OCI-LY7 (cell line): ENCODE measurements around the gene CTU2. TPM values are rescaled to one million over a fixed set of nuclear protein-coding genes. Genes with fewer than 3 reads are reported as not detected.
A peak's percentile ranks its signal among the peaks of the same experiment; 100 is the strongest.

Experiments used
- BruUV-seq: library from RNA; stranded (reverse); fragments of 400-500 nt; replicated peaks from 2 replicates; lab custom pipeline; 2021; lab: Mats Ljungman, UMichigan
- CTCF ChIA-PET: fragments of 300-600 bp; sonication (Branson Sonifier 250); formaldehyde crosslinking; loops from one replicate; lab custom pipeline; 2022; ENCODE audit warnings: antibody characterized with exemption; ENCODE audit not compliant: unreplicated experiment; lab: Charles Lee
- POLR2A ChIA-PET: fragments of 300-600 bp; sonication (Branson Sonifier 250); formaldehyde crosslinking; loops from one replicate; lab custom pipeline; 2022; ENCODE audit warnings: antibody characterized with exemption; lab: Charles Lee
- DNase-seq: peaks from one replicate; pipeline ENCODE4 v3.0.0-alpha.2; 2015; ENCODE audit warnings: low spot score
- H2AFZ ChIP-seq: fragments of 200-600 bp; sonication (generic), shearing (Covaris generic); 2 replicates; pipeline ENCODE4 v1.6.1; 2014; ENCODE audit warnings: mild to moderate bottlenecking, antibody characterized with exemption, low read length, moderate library complexity
- H3K27ac ChIP-seq: fragments of 200-600 bp; sonication (generic); 2 replicates; pipeline ENCODE4 v1.5.1; 2014; ENCODE audit warnings: mixed run types, low read depth, mild to moderate bottlenecking, moderate library complexity, low read length, inconsistent platforms; ENCODE audit not compliant: poor library complexity, severe bottlenecking
- H3K36me3 ChIP-seq: fragments of 200-600 bp; sonication (generic); 2 replicates; pipeline ENCODE4 v1.6.1; 2014; ENCODE audit warnings: mild to moderate bottlenecking, antibody characterized with exemption, low read length, moderate library complexity, mixed read lengths; ENCODE audit not compliant: insufficient read depth
- H3K4me1 ChIP-seq: fragments of 200-600 bp; sonication (generic); 2 replicates; pipeline ENCODE4 v1.5.1; 2014; ENCODE audit warnings: mild to moderate bottlenecking, low read length; ENCODE audit not compliant: insufficient read depth, poor library complexity, severe bottlenecking
- H3K4me2 ChIP-seq: fragments of 200-600 bp; sonication (generic); 2 replicates; pipeline ENCODE4 v1.6.1; 2014; ENCODE audit warnings: mild to moderate bottlenecking, low read length
- H3K4me3 ChIP-seq: fragments of 200-600 bp; sonication (generic); 2 replicates; pipeline ENCODE4 v1.5.1; 2014; ENCODE audit warnings: mild to moderate bottlenecking, low read depth, low read length; ENCODE audit not compliant: poor library complexity, severe bottlenecking
- H3K79me2 ChIP-seq: fragments of 200-600 bp; sonication (generic); 2 replicates; pipeline ENCODE4 v1.6.1; 2016; ENCODE audit warnings: low read depth, mild to moderate bottlenecking, low read length, moderate library complexity, mixed read lengths; ENCODE audit not compliant: insufficient read depth
- H3K9me2 ChIP-seq: fragments of 200-600 bp; sonication (generic); 2 replicates; pipeline ENCODE4 v1.6.1; 2016; ENCODE audit warnings: mild to moderate bottlenecking, low read length, mixed read lengths; ENCODE audit not compliant: insufficient read depth
- H3K9me3 ChIP-seq: fragments of 200-600 bp; sonication (generic); 2 replicates; pipeline ENCODE4 v1.6.1; 2014; ENCODE audit warnings: mild to moderate bottlenecking, mixed run types, low read length, mixed read lengths
- H4K20me1 ChIP-seq: fragments of 200-600 bp; sonication (generic); 2 replicates; pipeline ENCODE4 v1.6.1; 2014; ENCODE audit warnings: mild to moderate bottlenecking, antibody characterized with exemption, low read length, moderate library complexity, mixed read lengths; ENCODE audit not compliant: insufficient read depth
- CTCF ChIP-seq: fragments of 200-600 bp; sonication (generic); conservative IDR thresholded peaks from 2 replicates; pipeline ENCODE4 v1.5.1; 2014; ENCODE audit warnings: mild to moderate bottlenecking, antibody characterized with exemption, low read length, moderate library complexity, mixed read lengths
- EZH2phosphoT487 ChIP-seq: fragments of 200-600 bp; sonication (generic); IDR thresholded peaks from 2 replicates; pipeline ENCODE4 v1.6.1; 2018; ENCODE audit warnings: low read depth, borderline replicate concordance, mild to moderate bottlenecking, mixed run types, antibody characterized with exemption, low read length, moderate library complexity, mixed read lengths
- intact Hi-C: fragments of 100-400 bp; cut with micrococcal nuclease; formaldehyde crosslinking; loops from one replicate; pipeline ENCODE4 v1.10.0; 2022; ENCODE audit not compliant: unreplicated experiment
- total RNA-seq, 2 experiments: library from RNA; depleted of rRNA in 1 of 2; stranded (reverse); fragments of >200 nt in 1 of 2; shearing (Covaris generic) in 1 of 2; gene quantifications; 2 replicates each; pipeline ENCODE4 v1.2.3, GENCODE V29; 2014 to 2022

CTU2 gene
- total RNA-seq, 2 experiments from 2014 or later: 21.9 to 24.4 TPM

- TF ChIP-seq EZH2phosphoT487 (no peak), CTCF (no peak)
- Histone ChIP-seq H3K27ac (peak overlapping the region; percentile 56), H3K4me2 (peak overlapping the region; percentile 83), H2AFZ (peak overlapping the region; percentile 13; the same call in 1 of the 2 replicates), H3K9me3 (no peaks in the 10 kb centered on the region), H4K20me1 (no peaks in the 10 kb centered on the region), H3K4me3 (peak overlapping the region; percentile 86), H3K36me3 (peaks cover 19% of the 10 kb centered on the region; the same call in 1 of the 2 replicates), H3K4me1 (peaks cover 31% of the 10 kb centered on the region), H3K79me2 (peaks cover 37% of the 10 kb centered on the region; the same call in 1 of the 2 replicates), H3K9me2 (no peaks in the 10 kb centered on the region)
- TSS peak; percentile 75 for BruUV-seq
- intact Hi-C loops: loop anchor here (5.0 to 10.0 kb wide), 3 partner anchors 120 to 208 kb away; partner anchors contain the start of genes CDT1 and ZFPM1
- ChIA-PET POLR2A (interaction anchor here (0.7 to 1.0 kb wide), 2 partner anchors 10 to 1176 kb away, joined by 3 to 9 read pairs; no protein-coding TSS in a partner anchor), CTCF (no interaction called here)
- DNase-seq: peak; percentile 32
These were observed 44.0 kb upstream of the CTU2 start for GRCh38 chr16:88662222-88662842.

GRCh38 chr16:88662843-88663606 lies 43.3 kb upstream of the CTU2 start, which contains the start of gene MVD:
Gene MVD, minus strand, starts transcription at chr16:88663091. Its CDS starts 11 bp downstream, at chr16:88663080.
- peak; percentile 99 for DNase-seq
- Histone ChIP-seq H4K20me1 (no peaks in the 10 kb centered on the region), H3K27ac (peak within 1 kb of the TSS; percentile 88), H3K36me3 (peaks cover 12% of the 10 kb centered on the region; the same call in 1 of the 2 replicates), H2AFZ (peak within 1 kb of the TSS; percentile 13; the same call in 1 of the 2 replicates), H3K79me2 (peaks cover 37% of the 10 kb centered on the region; the same call in 1 of the 2 replicates), H3K4me1 (peaks cover 31% of the 10 kb centered on the region), H3K4me3 (peak within 1 kb of the TSS; percentile 86), H3K4me2 (peak within 1 kb of the TSS; percentile 83), H3K9me2 (no peaks in the 10 kb centered on the region), H3K9me3 (no peaks in the 10 kb centered on the region)
- intact Hi-C loops: loop anchor here (1.0 to 10.0 kb wide), 5 partner anchors 12 to 208 kb away; partner anchors contain the start of genes CDT1, CYBA and ZFPM1
- BruUV-seq: no TSS peak
- 0 out of 2 replicates have a peak, but pooled peaks have one; percentile 22 for TF ChIP-seq CTCF
- no peak for TF ChIP-seq EZH2phosphoT487
- ChIA-PET CTCF (interaction anchor here (0.5 to 1.4 kb wide), 2 partner anchors 22 to 105 kb away, joined by 3 read pairs; no protein-coding TSS in a partner anchor), POLR2A (interaction anchor here (0.7 to 1.0 kb wide), 2 partner anchors 10 to 1175 kb away, joined by 3 to 9 read pairs; no protein-coding TSS in a partner anchor)
